CD4-positive, alpha-beta T cell treated with Interleukin-10 for 1 hour (primary cell): ENCODE data around the gene PSMB3.
"Not testable (repeated sequence)": the region's sequence is repeated elsewhere in the genome, so short reads cannot be mapped to it uniquely, and the experiment has no call there.

Experiments used
- DNase-seq: peaks from one replicate; pipeline ENCODE4 v3.0.0-alpha.2; 2020

The PSMB3 gene

GRCh38 chr17:38716368-38717005 lies 36.1 kb upstream of the PSMB3 start:
- DNase-seq, result no peak

DNA sequence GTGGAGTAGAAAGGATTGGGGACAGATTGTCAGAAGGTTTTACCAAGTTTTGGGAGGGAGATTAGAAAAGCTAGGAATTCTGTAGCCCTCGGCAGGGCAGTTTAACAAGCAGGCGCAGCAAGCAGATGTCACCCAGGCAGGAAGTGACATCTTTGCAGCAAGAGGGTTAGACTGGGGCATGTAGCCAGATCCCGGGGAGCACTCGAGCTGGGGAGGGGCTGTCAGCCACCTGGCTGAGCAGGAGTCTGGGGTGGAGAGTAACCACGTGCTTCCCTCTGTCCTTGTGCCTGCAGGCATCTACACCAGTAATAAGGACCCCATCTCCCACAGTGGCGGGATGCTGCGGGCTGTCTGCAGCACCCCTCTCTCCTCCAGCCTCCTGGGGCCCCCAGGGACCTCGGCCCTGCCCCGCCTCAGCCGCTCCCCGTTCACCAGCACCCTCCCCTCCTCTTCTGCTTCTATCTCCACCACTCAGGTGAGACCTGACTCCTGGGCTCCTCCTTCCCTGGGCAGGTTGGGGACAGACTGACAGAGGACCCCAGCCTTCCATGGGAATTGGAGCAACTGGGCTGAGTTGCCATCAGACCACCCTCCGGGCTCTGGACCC lies 35.3 kb upstream of the PSMB3 start:
- DNase-seq, result no peak

- no peak for DNase-seq
Measured at GRCh38 chr17:38719289-38719942, 33.1 kb upstream of the PSMB3 start.

- DNase-seq, result no peak
Measured at GRCh38 chr17:38719943-38720641, 32.4 kb upstream of the PSMB3 start.

DNA sequence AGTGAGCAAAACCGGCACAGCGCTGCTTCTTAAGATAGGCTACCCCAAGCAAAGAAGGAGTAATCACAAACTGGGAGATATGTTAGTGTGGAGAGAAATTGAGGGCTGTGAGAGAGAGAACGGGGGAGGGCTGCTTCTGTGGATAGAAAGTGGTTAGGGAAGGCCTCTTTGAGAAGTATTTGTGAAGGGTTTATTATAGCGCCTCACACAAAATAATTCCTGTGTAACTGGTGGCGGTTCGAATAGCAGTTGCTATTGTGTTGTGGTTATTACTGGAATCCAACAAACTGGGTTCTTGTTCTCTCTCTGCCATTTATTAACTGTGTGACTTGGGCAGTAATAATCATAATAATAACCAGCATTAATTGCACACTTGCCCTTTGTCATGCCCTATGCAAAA lies 31.6 kb upstream of the PSMB3 start:
- no peak for DNase-seq

DNA sequence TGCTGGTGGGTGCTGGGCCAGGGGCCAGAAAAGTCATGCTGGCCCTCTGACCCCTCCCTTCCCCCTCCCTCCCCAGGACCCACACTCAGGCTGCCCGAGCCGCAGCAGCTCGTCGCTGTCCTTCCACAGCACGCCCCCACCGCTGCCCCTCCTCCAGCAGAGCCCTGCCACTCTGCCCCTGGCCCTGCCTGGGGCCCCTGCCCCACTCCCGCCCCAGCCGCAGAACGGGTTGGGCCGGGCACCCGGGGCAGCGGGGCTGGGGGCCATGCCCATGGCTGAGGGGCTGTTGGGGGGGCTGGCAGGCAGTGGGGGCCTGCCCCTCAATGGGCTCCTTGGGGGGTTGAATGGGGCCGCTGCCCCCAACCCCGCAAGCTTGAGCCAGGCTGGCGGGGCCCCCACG lies 30.7 kb upstream of the PSMB3 start:
- no peak for DNase-seq

GRCh38 chr17:38724337-38724988 lies 28.1 kb upstream of the PSMB3 start:
- DNase-seq, result no peak

DNA sequence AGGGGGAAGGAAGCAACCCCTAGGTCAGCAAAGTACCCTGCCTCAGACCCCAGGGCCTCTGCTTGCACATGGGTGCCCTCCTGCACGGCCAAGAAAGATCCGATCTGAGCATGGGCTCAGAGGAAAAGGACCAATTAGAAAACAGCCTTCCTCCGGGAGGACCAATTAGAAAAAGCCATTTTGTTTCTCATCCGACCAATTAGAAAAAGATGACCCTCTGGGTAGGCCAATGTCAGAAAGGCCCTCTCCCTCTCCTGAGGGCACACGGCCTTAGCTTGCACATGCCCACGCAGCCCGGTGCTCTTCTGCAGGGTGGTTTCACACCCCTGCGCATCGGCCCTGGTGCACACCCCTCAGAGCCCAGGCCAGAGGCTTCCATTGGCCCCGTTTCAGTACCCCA lies 27.5 kb upstream of the PSMB3 start:
- no peak for DNase-seq

DNA sequence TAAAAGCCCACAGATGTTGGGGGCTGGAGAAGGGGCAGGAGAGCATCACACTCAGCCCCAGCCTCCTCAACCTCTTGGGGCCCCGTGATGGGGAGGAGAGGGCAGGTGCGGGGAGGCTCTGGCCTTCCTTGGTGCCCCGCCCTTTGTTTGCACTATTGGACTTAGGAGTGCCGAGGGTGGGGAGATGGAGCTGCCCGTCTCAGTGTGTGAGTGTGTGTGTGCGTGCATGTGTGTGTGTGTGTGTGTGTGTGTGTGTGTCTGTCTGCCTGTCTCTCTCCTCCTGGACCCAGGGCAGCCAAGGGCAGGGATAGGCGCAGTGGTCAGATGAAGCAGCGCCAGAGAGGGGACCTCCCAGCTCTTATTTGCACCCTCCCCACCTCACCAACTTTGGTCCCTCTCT lies 26.4 kb upstream of the PSMB3 start:
- not testable (repeated sequence) for DNase-seq

GRCh38 chr17:38727736-38728135 lies 24.8 kb upstream of the PSMB3 start:
- DNase-seq, result peak; percentile 69

GRCh38 chr17:38728290-38728831 lies 24.2 kb upstream of the PSMB3 start:
- DNase-seq, result peak; percentile 84

DNA sequence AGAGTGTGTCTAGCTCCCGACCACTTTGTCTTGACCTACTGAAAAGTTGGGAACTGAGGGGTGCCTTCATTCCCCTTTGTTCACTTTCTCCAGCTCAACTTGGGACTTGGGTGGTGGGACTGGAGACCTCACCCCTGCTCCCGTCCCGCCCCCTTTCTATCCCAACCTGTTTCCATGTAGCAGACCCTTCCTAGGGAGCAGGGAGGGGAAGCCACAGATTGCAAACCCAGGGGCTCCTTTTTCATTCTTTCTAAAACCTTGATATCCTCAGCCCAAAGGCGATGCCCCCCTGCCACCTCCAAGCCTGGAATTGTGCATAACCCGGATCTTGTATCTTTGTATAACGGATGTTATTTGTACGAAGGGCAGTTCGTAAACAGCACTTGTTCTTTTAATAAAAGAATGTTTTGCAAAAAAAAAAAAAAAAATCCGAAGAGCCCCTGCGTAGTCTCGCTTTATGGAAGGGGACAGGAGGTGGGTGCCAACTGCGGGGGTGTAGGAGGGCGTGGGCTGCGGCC lies 23.1 kb upstream of the PSMB3 start:
- no peak for DNase-seq

GRCh38 chr17:38729886-38730525 lies 22.5 kb upstream of the PSMB3 start, which contains the start of gene CISD3:
TSS of gene CISD3 (plus strand) at chr17:38730341. CDS start at chr17:38730359, 18 bp downstream.
- DNase-seq, result peak; percentile 89

DNA sequence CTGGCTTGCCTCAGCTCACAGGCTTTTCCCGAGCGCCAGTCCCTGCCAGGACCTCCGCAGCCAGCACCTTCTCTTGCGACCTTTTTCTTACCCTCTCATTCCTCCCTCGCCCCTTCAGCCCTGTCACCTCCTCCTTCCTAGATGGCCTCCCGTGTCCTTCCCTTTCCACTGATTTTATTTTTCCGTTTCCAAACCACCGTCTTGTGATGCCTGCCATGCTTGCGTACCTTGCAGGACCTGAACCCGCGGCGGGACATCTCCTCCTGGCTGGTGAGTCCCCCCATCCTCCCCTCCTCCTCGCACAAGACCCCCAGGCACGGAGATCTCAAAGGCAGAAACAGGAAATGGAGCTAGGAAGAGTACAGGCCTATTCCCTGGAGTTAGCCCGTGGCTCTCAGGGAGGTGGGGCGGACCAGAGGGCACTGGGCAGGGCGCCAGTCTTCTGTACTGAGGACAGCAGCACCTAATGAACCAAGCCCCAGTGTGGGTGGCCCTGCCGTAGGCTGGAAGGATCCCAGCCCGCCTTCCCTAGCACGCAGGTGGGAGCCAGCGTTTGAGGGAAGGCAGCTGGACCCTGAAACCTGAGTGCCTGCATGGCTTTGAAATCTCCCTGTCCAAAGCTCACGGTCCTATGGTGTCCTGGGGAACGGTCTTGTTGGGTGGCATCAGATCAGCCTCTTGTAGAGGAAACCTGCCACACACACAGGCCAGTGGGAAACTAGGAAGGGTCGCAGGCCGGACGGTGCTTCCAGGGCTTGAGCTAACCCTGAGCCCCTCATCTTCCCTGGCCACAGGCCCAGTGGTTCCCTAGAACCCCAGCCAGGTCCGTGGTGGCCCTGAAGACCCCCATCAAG lies 21.8 kb upstream of the PSMB3 start:
- DNase-seq, result peak; percentile 24

GRCh38 chr17:38731526-38732294 lies 20.8 kb upstream of the PSMB3 start:
- DNase-seq, result no peak

DNA sequence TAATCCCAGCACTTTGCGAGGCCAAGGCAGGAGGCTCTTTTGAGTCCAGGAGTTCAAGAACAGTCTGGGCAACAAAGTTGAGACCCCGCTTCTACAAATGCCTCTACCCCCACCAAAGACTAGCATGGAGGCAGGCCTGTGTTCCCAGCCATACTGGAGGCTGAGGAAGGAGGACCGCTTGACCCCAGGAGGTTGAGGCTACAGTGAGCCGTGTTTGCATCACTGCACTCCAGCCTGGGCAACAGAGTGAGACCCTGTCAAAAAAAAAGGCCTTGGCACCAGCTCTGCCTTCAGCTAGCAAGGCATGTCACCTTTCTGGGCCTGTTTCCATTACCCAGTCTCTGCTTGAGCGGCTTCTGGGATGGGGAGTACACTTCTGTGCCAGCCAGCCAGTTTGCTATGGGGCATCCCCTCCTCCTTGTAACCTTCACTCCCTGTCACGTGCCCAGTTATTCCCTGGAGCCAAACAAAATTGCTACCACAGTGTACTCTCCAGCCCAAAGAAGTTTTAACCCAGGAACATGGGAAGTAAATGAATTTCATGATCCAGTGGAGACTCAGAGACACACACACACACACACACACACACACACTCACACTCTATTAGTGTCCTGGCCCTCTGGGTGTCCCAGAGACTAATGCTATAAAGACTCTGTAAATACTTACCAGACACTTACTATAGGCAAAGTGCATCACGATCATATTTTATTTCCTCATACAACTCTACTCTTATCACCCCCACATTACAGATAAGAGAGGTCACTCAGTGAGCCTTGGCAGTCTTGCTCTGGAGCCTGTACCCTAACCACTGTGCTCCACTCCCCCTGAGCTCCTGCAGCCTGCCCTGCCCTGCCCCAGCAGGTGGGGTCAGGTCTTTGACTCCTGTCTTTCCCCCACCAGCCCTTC lies 19.9 kb upstream of the PSMB3 start:
- no peak for DNase-seq

GRCh38 chr17:38733282-38733981 lies 19.1 kb upstream of the PSMB3 start:
- no peak for DNase-seq
